Right lobe of liver (tissue), 6 donors: Measurements from ENCODE around the gene PRICKLE1. TPM values are rescaled to one million over a fixed set of nuclear protein-coding genes. Genes with fewer than 3 reads are reported as not detected.

Experiments
- ATAC-seq, 4 donors: fragments of 200-7000 bp; cut with Tn5 transposase; one replicate each; pipeline ENCODE4 v1.9.1; 2020; ENCODE audit warnings: mild to moderate bottlenecking in 4 of 4, moderate library complexity in 4 of 4
- DNase-seq, 3 donors: peaks; one replicate each; pipeline ENCODE4 v3.0.0-alpha.2; 2020
- H3K27ac ChIP-seq, 3 donors: fragments of 200-600 bp; one replicate each; pipeline ENCODE4 v1.8.0; 2022
- H3K27me3 ChIP-seq, 2 donors: fragments of 200-600 bp; one replicate each; pipeline ENCODE4 v1.8.0; 2022
- H3K36me3 ChIP-seq, 4 donors: fragments of 200-600 bp; sonication (generic) in 1 of 4; one replicate each; pipeline versions ENCODE4 v1.5.1 to v1.8.0; 2017 to 2022; ENCODE audit warnings: control low read depth in 1 of 4
- H3K4me1 ChIP-seq, 4 donors: fragments of 200-600 bp; sonication (generic) in 1 of 4; one replicate each; pipeline versions ENCODE4 v1.5.1 to v1.8.0; 2017 to 2022; ENCODE audit warnings: control low read depth in 1 of 4
- H3K4me3 ChIP-seq, 3 donors: fragments of 200-600 bp; one replicate each; pipeline ENCODE4 v1.8.0; 2022
- H3K9me3 ChIP-seq, 4 donors: fragments of 200-600 bp; sonication (generic) in 1 of 4; one replicate each; pipeline versions ENCODE4 v1.5.1 to v1.8.0; 2017 to 2022; ENCODE audit warnings: control low read depth in 1 of 4
- CTCF ChIP-seq, 4 donors: fragments of 200-600 bp in 3 of 4; fragments of 450-650 bp in 1 of 4; IDR thresholded peaks; one replicate each; pipeline versions ENCODE4 v1.5.1 to v1.8.0; 2016 to 2022; ENCODE audit warnings: antibody characterized with exemption in 4 of 4, mild to moderate bottlenecking in 2 of 4
- POLR2A ChIP-seq: fragments of 450-650 bp; IDR thresholded peaks from one replicate; pipeline ENCODE4 v1.6.1; 2017; ENCODE audit warnings: antibody characterized with exemption, mild to moderate bottlenecking
- WGBS: methylation state at CpG from one replicate; pipeline ENCODE4 v1.1.6; 2018; ENCODE audit warnings: low coverage, low lambda C conversion rate; ENCODE audit not compliant: insufficient coverage; ENCODE audit errors: missing lambda C conversion rate; 5-methylcytosine and 5-hydroxymethylcytosine counted together
- intact Hi-C, 2 donors: fragments of 100-400 bp; cut with DNase I; formaldehyde crosslinking; loops; one replicate each; pipeline versions ENCODE4 v1.11.2 to v1.14.1; 2022
- total RNA-seq, 6 experiments: library from RNA; depleted of rRNA in 2 of 6; stranded (reverse); fragments of >200 nt in 2 of 6; fragmentation: NEBNext Ultra II Directional in 3 of 6; extraction: Animal tissue kit (Norgen Biotek cat#: 25700) in 3 of 6; gene quantifications; one replicate each; pipeline versions ENCODE4 v1.1.0 to v1.2.4, GENCODE V29; 2016 to 2023
- donor health status: DM: no; HTN: yes; CAD: no.
- donor health status: DM: no; HTN: no; CAD: no.
- donor health status: DM: no; HTN: no; CAD: no.
- donor health status: DM: no; HTN: yes; CAD: no.
- donor health status: DM: no; HTN: yes; CAD: no.

PRICKLE1 gene
- total RNA-seq, 6 experiments from 2014 or later: 0.79 to 2.9 (median 1.1) TPM

- intact Hi-C loops: no loop called here
- 99% methylated on average over 7 of the region's 11 CpGs for WGBS
- no peak for ATAC-seq
- no peak for DNase-seq
- Histone ChIP-seq H3K27me3 (no peaks in the 10 kb centered on the region), H3K4me3 (no peak overlapping the region), H3K4me1 (no peaks in the 10 kb centered on the region), H3K36me3 (peaks cover 0 to 6% (median 0%) of the 10 kb centered on the region in 4 donors), H3K27ac (no peak overlapping the region), H3K9me3 (no peaks in the 10 kb centered on the region)
- no peak for TF ChIP-seq CTCF (IDR thresholded peaks at IDR 0.05)
- no peak for TF ChIP-seq POLR2A
Observed at GRCh38 chr12:42440608-42441007, 148.9 kb downstream of the PRICKLE1 start.

- Histone ChIP-seq H3K27ac (no peak overlapping the region), H3K9me3 (no peaks in the 10 kb centered on the region), H3K27me3 (no peaks in the 10 kb centered on the region), H3K4me1 (no peaks in the 10 kb centered on the region), H3K4me3 (no peak overlapping the region), H3K36me3 (no peaks in the 10 kb centered on the region)
- DNase-seq (no peak), ATAC-seq (no peak)
- intact Hi-C loops: no loop called here
- TF ChIP-seq CTCF (IDR thresholded peaks at IDR 0.05) (no peak), POLR2A (no peak)
- 99% methylated on average over 5 of the region's 5 CpGs for WGBS
Observed at GRCh38 chr12:42432517-42433140, 156.9 kb downstream of the PRICKLE1 start.

GRCh38 chr12:42428850-42429249 lies 160.7 kb downstream of the PRICKLE1 start:
- Histone ChIP-seq H3K36me3 (no peaks in the 10 kb centered on the region), H3K9me3 (no peaks in the 10 kb centered on the region), H3K4me1 (no peaks in the 10 kb centered on the region), H3K4me3 (no peak overlapping the region), H3K27ac (no peak overlapping the region), H3K27me3 (no peaks in the 10 kb centered on the region)
- intact Hi-C loops: no loop called here
- DNase-seq: no peak
- 64% methylated on average over 2 of the region's 2 CpGs for WGBS
- ATAC-seq: no peak
- TF ChIP-seq POLR2A: no peak

- TF ChIP-seq POLR2A (no peak), CTCF (IDR thresholded peaks at IDR 0.05) (no peak)
- 68% methylated on average over 6 of the region's 6 CpGs for WGBS
- H3K36me3 ChIP-seq: no peaks in the 10 kb centered on the region
- H3K27ac ChIP-seq: no peak overlapping the region
- DNase-seq: no peak
- H3K4me3 ChIP-seq: no peak overlapping the region
- intact Hi-C loops: no loop called here
- H3K4me1 ChIP-seq: peaks cover 0 to 6% (median 0%) of the 10 kb centered on the region in 4 donors
- H3K27me3 ChIP-seq: no peaks in the 10 kb centered on the region
- peak in 3 of 4 donors; percentile 56 to 63 (median 58) for ATAC-seq
- H3K9me3 ChIP-seq: no peaks in the 10 kb centered on the region
Observed at GRCh38 chr12:42426746-42427145, 162.8 kb downstream of the PRICKLE1 start.

GRCh38 chr12:42422785-42423184 lies 166.8 kb downstream of the PRICKLE1 start:
- no peaks in the 10 kb centered on the region for H3K36me3 ChIP-seq
- no peaks in the 10 kb centered on the region for H3K9me3 ChIP-seq
- peaks cover 0 to 6% (median 0%) of the 10 kb centered on the region in 4 donors for H3K4me1 ChIP-seq
- no peak overlapping the region for H3K27ac ChIP-seq
- no peak for DNase-seq
- no peaks in the 10 kb centered on the region for H3K27me3 ChIP-seq
- no peak for ATAC-seq
- 80% methylated on average over 1 of the region's 1 CpG for WGBS
- no peak overlapping the region for H3K4me3 ChIP-seq
- TF ChIP-seq POLR2A: no peak
- TF ChIP-seq CTCF (IDR thresholded peaks at IDR 0.05): no peak
- intact Hi-C loops: no loop called here
